Raji (cell line): ENCODE measurements around the gene ILDR2.

Source experiments
- POLR2A ChIP-seq: IDR thresholded peaks from 2 replicates; pipeline ENCODE4 v1.6.1; 2011; ENCODE audit warnings: low read depth, low read length, control low read depth; ENCODE audit not compliant: insufficient read depth

ILDR2 gene

GRCh38 chr1:166918088-166918955 is 57.0 kb downstream of the ILDR2 start:
- no peak for TF ChIP-seq POLR2A

- TF ChIP-seq POLR2A = no peak
These were observed 59.4 kb downstream of the ILDR2 start for GRCh38 chr1:166915941-166916340.

- no peak for TF ChIP-seq POLR2A
These were observed 60.3 kb downstream of the ILDR2 start for GRCh38 chr1:166915042-166915441.

- TF ChIP-seq POLR2A = no peak
These were observed 61.2 kb downstream of the ILDR2 start for GRCh38 chr1:166914111-166914510.

- TF ChIP-seq POLR2A = no peak
These were observed 63.7 kb downstream of the ILDR2 start for GRCh38 chr1:166911624-166912023.

- no peak for TF ChIP-seq POLR2A
These were observed 64.8 kb downstream of the ILDR2 start for GRCh38 chr1:166910396-166910994.

GRCh38 chr1:166908942-166909341 is 66.4 kb downstream of the ILDR2 start:
- TF ChIP-seq POLR2A = no peak

GRCh38 chr1:166907763-166908162 is 67.6 kb downstream of the ILDR2 start:
- no peak for TF ChIP-seq POLR2A

GRCh38 chr1:166907051-166907450 is 68.3 kb downstream of the ILDR2 start:
- no peak for TF ChIP-seq POLR2A

GRCh38 chr1:166906647-166907046 is 68.7 kb downstream of the ILDR2 start:
- TF ChIP-seq POLR2A = no peak

- TF ChIP-seq POLR2A = no peak
These were observed 69.4 kb downstream of the ILDR2 start for GRCh38 chr1:166905900-166906299.

GRCh38 chr1:166905136-166905535 is 70.2 kb downstream of the ILDR2 start:
- TF ChIP-seq POLR2A = no peak

- TF ChIP-seq POLR2A = no peak
These were observed 72.1 kb downstream of the ILDR2 start for GRCh38 chr1:166903232-166903631.

GRCh38 chr1:166902279-166902678 is 73.1 kb downstream of the ILDR2 start:
- TF ChIP-seq POLR2A = no peak

- TF ChIP-seq POLR2A = no peak
These were observed 74.4 kb downstream of the ILDR2 start for GRCh38 chr1:166900987-166901386.

GRCh38 chr1:166899769-166900168 is 75.6 kb downstream of the ILDR2 start:
- no peak for TF ChIP-seq POLR2A
